Measurements from ENCODE around the gene TEAD3.
"Not testable (repeated sequence)": the region's sequence is repeated elsewhere in the genome, so short reads cannot be mapped to it uniquely, and the experiment has no call there.

Gene TEAD3

DNA sequence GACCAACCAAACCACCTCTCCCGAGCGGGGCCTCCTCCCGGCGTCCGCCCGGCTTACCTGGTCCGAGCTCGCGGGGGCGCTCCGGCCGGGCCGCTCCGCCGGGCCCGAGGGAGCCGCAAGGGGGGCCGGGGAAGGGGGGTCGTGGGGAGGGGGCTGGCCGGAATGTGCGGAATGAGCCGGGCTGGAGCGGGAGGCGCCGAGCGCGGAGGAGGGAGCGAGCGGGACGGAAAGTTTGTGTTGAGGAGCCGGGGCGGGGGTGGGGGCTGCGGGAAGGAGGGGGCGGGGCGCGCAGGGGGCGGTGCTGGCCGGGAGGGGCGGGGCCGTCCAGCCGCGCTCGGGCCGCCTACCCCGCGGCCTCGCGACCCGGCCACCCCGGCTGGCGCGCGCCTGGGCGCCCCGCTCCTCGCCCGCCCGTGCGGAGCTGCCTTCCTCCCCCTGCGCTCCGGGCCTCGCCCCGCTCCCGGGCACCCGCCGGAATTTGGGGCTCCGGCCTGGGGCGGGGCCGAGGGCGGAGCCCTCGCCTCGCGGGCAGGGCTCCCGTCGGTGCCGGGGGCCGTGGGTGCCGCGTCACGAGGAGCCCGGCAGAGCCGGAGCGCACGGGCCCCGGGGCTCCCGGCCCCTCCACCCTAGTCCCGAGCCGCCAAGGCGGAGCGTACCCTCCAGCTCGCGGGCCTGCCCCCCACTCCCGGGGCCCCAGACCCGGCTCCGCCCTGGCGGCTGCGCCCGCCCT, at the start of gene TEAD3:
TEAD3 (minus strand) TSS at position 239 of the 730 bp plus-strand sequence.
- H3K27ac ChIP-seq (ENCODE audit: low read depth, low read length): peak within 1 kb of the TSS; percentile 93
- H3K4me1 ChIP-seq (ENCODE audit: control insufficient read depth, insufficient read depth, low read length): peaks cover 60% of the 10 kb centered on the region
- no peaks in the 10 kb centered on the region for H3K9me3 ChIP-seq (ENCODE audit: control insufficient read depth, insufficient read depth, low read depth, low read length)
- H3K9ac ChIP-seq (ENCODE audit: low read length): peak within 1 kb of the TSS; percentile 83
- H3K4me3 ChIP-seq (ENCODE audit: low read depth, low read length): peak within 1 kb of the TSS; percentile 80
- no peaks in the 10 kb centered on the region for H3K36me3 ChIP-seq (ENCODE audit: control insufficient read depth, insufficient read depth, low read length)
- H3K27me3 ChIP-seq (ENCODE audit: control insufficient read depth, insufficient read depth, low read length): peaks cover 13% of the 10 kb centered on the region

DNA sequence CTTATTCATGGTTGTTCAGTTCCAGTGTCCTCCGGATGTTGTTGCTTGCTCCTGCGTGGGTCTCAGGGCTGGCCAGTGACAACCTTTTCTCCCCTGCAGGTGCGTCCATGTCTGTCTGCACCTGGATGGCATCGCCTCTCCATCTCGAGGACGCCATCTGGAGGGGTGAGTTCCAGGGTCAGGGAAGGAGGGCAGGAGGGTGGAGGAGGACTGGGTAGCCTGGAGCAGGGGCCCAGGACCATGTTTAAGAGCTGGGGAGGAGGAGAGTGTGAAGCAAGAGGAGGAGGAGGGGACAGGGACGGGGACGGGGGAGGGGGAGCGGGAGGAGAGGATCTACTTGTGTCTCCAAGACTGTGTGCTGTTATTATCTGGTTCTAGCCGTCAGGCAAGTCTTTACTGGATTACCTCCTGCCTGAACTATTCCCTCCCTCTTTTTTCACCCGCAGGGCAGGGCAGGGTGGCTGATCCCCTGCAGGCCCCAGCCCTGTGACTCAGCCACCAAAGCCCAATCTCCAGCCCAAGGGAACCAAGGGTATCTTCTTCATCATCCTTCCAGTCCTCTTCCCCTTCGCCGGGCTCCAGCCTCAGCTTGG, 48.0 kb upstream of the TEAD3 start:
- Histone ChIP-seq H3K4me1 (ENCODE audit: control insufficient read depth, insufficient read depth, low read length) (peaks cover 15% of the 10 kb centered on the region), H3K27ac (ENCODE audit: low read depth, low read length) (no peak overlapping the region), H3K9ac (ENCODE audit: low read length) (no peak overlapping the region), H3K4me3 (ENCODE audit: low read depth, low read length) (no peak overlapping the region), H3K27me3 (ENCODE audit: control insufficient read depth, insufficient read depth, low read length) (no peaks in the 10 kb centered on the region), H3K9me3 (ENCODE audit: control insufficient read depth, insufficient read depth, low read depth, low read length) (no peaks in the 10 kb centered on the region), H3K36me3 (ENCODE audit: control insufficient read depth, insufficient read depth, low read length) (no peaks in the 10 kb centered on the region)

DNA sequence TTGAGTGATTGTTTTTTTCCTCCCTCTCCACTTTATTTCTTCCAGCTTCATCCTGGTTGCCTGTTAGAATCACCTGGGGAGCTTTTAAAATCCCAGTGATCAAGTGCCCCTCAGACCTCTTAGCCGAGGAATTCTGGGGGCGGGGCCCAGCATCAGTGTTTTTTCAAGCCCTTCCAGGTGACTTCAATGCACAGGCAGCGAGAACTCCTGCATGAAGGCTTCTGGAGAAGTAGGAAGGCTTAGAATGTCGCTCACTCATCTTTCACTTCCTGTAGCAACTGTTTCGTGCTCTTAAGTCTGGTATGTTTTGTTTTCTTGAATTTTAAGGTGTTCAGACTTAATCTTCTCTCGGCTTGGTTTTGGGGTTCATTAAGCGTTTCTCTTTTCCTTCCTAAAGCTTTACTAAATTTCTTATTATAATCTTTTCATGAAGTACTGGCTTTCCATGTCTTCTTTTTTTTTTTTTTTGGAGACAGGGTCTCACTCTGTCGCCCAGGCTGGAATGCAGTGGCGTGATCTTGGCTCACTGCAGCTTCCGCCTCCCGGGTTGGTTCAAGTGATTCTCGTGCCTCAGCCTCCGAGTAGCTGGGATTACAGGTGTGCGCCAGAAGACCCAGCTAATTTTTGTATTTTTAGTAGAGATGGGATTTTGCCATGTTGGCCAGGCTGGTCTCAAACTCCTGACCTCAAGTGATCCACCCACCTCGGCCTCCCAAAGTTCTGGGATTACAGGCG, 46.7 kb upstream of the TEAD3 start:
- H3K9ac ChIP-seq (ENCODE audit: low read length): no peak overlapping the region
- H3K9me3 ChIP-seq (ENCODE audit: control insufficient read depth, insufficient read depth, low read depth, low read length): no peaks in the 10 kb centered on the region
- H3K27ac ChIP-seq (ENCODE audit: low read depth, low read length): no peak overlapping the region
- H3K27me3 ChIP-seq (ENCODE audit: control insufficient read depth, insufficient read depth, low read length): no peaks in the 10 kb centered on the region
- peaks cover 15% of the 10 kb centered on the region for H3K4me1 ChIP-seq (ENCODE audit: control insufficient read depth, insufficient read depth, low read length)
- no peak overlapping the region for H3K4me3 ChIP-seq (ENCODE audit: low read depth, low read length)
- H3K36me3 ChIP-seq (ENCODE audit: control insufficient read depth, insufficient read depth, low read length): no peaks in the 10 kb centered on the region

- Histone ChIP-seq H3K27me3 (ENCODE audit: control insufficient read depth, insufficient read depth, low read length) (no peaks in the 10 kb centered on the region), H3K9me3 (ENCODE audit: control insufficient read depth, insufficient read depth, low read depth, low read length) (no peaks in the 10 kb centered on the region), H3K4me3 (ENCODE audit: low read depth, low read length) (no peak overlapping the region), H3K9ac (ENCODE audit: low read length) (no peak overlapping the region), H3K27ac (ENCODE audit: low read depth, low read length) (no peak overlapping the region), H3K4me1 (ENCODE audit: control insufficient read depth, insufficient read depth, low read length) (peaks cover 15% of the 10 kb centered on the region), H3K36me3 (ENCODE audit: control insufficient read depth, insufficient read depth, low read length) (no peaks in the 10 kb centered on the region)
Measured at GRCh38 chr6:35541836-35542235, 45.0 kb upstream of the TEAD3 start.

GRCh38 chr6:35539223-35539622, 42.3 kb upstream of the TEAD3 start:
- no peaks in the 10 kb centered on the region for H3K27me3 ChIP-seq (ENCODE audit: control insufficient read depth, insufficient read depth, low read length)
- no peak overlapping the region for H3K27ac ChIP-seq (ENCODE audit: low read depth, low read length)
- no peaks in the 10 kb centered on the region for H3K36me3 ChIP-seq (ENCODE audit: control insufficient read depth, insufficient read depth, low read length)
- no peaks in the 10 kb centered on the region for H3K9me3 ChIP-seq (ENCODE audit: control insufficient read depth, insufficient read depth, low read depth, low read length)
- H3K4me3 ChIP-seq (ENCODE audit: low read depth, low read length): no peak overlapping the region
- H3K4me1 ChIP-seq (ENCODE audit: control insufficient read depth, insufficient read depth, low read length): peaks cover 12% of the 10 kb centered on the region
- no peak overlapping the region for H3K9ac ChIP-seq (ENCODE audit: low read length)

DNA sequence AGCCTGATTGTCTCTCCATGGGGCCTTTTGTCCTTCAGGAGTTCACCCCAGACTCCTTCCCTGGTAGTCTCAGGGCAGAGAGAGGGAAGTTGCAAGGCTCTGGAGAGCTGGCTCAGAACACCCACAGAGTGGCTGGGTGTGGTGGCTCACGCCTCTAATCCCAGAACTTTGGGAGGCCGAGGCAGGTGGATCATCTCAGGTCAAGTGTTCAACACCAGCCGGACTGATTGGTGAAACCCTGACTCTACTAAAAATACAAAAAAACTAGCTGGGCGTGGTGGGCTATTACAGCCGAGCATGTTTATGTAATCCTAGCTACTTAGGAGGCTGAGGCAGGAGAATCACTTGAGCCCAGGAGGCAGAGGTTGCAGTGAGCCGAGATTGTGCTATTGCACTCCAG, 39.0 kb upstream of the TEAD3 start:
- not testable (repeated sequence) for H3K9ac ChIP-seq (ENCODE audit: low read length); H3K36me3 ChIP-seq (ENCODE audit: control insufficient read depth, insufficient read depth, low read length); H3K27me3 ChIP-seq (ENCODE audit: control insufficient read depth, insufficient read depth, low read length); H3K9me3 ChIP-seq (ENCODE audit: control insufficient read depth, insufficient read depth, low read depth, low read length); H3K4me3 ChIP-seq (ENCODE audit: low read depth, low read length); H3K27ac ChIP-seq (ENCODE audit: low read depth, low read length)
- H3K4me1 ChIP-seq (ENCODE audit: control insufficient read depth, insufficient read depth, low read length): peaks cover 11% of the 10 kb centered on the region

DNA sequence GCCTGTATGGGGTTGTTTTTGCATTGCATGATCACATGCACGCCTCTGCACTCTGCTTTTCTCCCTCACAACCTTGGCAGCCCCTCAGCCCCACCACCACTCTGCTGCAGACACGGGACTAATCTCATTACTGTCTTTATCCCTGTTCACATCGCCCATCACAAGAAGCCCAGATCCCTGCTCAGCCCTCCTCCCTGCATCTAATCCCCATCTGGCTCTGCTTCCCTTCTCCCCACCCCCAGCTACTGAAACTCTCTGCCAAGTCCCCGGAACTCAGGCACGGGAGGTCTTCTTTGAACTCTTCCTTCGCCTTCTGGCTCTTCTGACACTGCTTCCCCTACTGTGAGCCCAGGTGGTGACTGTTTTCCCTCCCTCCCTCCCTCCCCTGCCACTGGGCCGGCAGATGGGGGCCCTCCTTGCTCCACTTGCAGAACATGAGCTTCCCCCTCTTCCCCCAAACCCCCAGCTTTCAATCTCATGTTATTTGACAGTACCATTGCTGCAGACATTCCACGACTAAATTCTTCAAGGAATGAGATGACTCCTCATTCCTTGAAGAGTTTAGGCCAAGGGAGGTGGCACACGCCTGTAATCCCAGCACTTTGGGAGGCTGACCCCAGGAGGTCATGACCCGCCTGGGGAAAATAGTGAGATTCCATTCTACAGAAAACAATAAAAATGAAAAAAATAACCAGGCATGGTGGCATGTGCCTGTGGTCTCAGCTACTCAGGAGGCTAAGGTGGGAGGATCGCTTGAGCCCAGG, 37.7 kb upstream of the TEAD3 start:
- Histone ChIP-seq H3K36me3 (ENCODE audit: control insufficient read depth, insufficient read depth, low read length) (no peaks in the 10 kb centered on the region), H3K9ac (ENCODE audit: low read length) (no peak overlapping the region), H3K9me3 (ENCODE audit: control insufficient read depth, insufficient read depth, low read depth, low read length) (no peaks in the 10 kb centered on the region), H3K4me1 (ENCODE audit: control insufficient read depth, insufficient read depth, low read length) (peaks cover 11% of the 10 kb centered on the region), H3K27me3 (ENCODE audit: control insufficient read depth, insufficient read depth, low read length) (no peaks in the 10 kb centered on the region), H3K4me3 (ENCODE audit: low read depth, low read length) (no peak overlapping the region), H3K27ac (ENCODE audit: low read depth, low read length) (no peak overlapping the region)

- Histone ChIP-seq H3K4me1 (ENCODE audit: control insufficient read depth, insufficient read depth, low read length) (peaks cover 11% of the 10 kb centered on the region), H3K27me3 (ENCODE audit: control insufficient read depth, insufficient read depth, low read length) (no peaks in the 10 kb centered on the region), H3K36me3 (ENCODE audit: control insufficient read depth, insufficient read depth, low read length) (no peaks in the 10 kb centered on the region), H3K4me3 (ENCODE audit: low read depth, low read length) (no peak overlapping the region), H3K9ac (ENCODE audit: low read length) (no peak overlapping the region), H3K9me3 (ENCODE audit: control insufficient read depth, insufficient read depth, low read depth, low read length) (no peaks in the 10 kb centered on the region), H3K27ac (ENCODE audit: low read depth, low read length) (no peak overlapping the region)
Measured at GRCh38 chr6:35533981-35534380, 37.1 kb upstream of the TEAD3 start.

DNA sequence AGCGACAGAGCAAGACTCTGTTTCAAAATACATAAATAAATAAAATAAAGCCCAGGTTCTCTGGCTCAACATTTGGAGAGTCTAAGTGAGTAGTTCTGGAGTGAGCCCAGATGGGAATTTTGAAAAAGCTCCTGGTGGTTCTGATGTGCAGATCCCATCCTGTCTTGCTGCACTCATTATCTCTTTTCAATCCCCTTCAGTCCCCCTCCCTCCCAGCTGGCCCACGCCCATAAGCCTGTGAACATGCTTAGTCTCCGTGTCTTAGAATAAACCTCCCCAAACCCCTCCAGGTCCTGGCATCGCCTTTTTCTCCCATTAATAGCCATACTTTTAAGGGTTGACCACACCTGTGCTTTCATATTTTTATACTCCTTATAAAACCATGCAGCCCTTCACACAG, 35.2 kb upstream of the TEAD3 start:
- Histone ChIP-seq H3K4me3 (ENCODE audit: low read depth, low read length) (no peak overlapping the region), H3K36me3 (ENCODE audit: control insufficient read depth, insufficient read depth, low read length) (no peaks in the 10 kb centered on the region), H3K27ac (ENCODE audit: low read depth, low read length) (no peak overlapping the region), H3K4me1 (ENCODE audit: control insufficient read depth, insufficient read depth, low read length) (peaks cover 11% of the 10 kb centered on the region), H3K9ac (ENCODE audit: low read length) (no peak overlapping the region), H3K9me3 (ENCODE audit: control insufficient read depth, insufficient read depth, low read depth, low read length) (no peaks in the 10 kb centered on the region), H3K27me3 (ENCODE audit: control insufficient read depth, insufficient read depth, low read length) (no peaks in the 10 kb centered on the region)

- Histone ChIP-seq H3K36me3 (ENCODE audit: control insufficient read depth, insufficient read depth, low read length) (no peaks in the 10 kb centered on the region), H3K27ac (ENCODE audit: low read depth, low read length) (no peak overlapping the region), H3K4me3 (ENCODE audit: low read depth, low read length) (no peak overlapping the region), H3K4me1 (ENCODE audit: control insufficient read depth, insufficient read depth, low read length) (peaks cover 8% of the 10 kb centered on the region; the same call in 1 of the 2 replicates), H3K27me3 (ENCODE audit: control insufficient read depth, insufficient read depth, low read length) (no peaks in the 10 kb centered on the region), H3K9ac (ENCODE audit: low read length) (no peak overlapping the region), H3K9me3 (ENCODE audit: control insufficient read depth, insufficient read depth, low read depth, low read length) (no peaks in the 10 kb centered on the region)
Measured at GRCh38 chr6:35524380-35525020, 27.6 kb upstream of the TEAD3 start.

Data from HUES6 (cell line).